ENCODE results near the gene RMC1.
"Not testable (repeated sequence)": the region's sequence is repeated elsewhere in the genome, so short reads cannot be mapped to it uniquely, and the experiment has no call there.

Gene RMC1

DNA sequence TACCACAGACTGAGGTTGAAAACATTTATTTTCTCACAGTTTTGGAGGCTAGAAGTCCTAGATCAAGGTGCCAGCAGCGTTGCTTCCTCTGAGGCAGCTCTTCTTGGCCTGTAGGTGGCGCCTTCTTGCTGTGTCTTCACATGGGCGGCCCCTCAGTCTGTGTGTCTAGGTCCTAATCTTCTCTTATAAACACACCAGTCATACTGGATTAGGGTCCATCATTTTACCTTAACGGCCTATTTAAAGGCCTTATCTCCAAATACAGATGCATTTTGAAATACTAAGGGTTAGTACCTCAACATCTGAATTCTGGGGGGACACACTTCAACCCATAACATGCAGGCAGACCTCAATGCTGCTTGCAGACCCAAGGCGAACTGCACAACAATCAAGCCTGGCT, 4.4 kb upstream of the RMC1 start:
- peak; percentile 56 for DNase-seq

- no peak for DNase-seq
These were observed 4.0 kb upstream of the RMC1 start for GRCh38 chr18:23499291-23499781.

GRCh38 chr18:23501626-23502025, 1.7 kb upstream of the RMC1 start:
- no peak for DNase-seq

GRCh38 chr18:23502516-23503037, 734 bp upstream of the RMC1 start:
- no peak for DNase-seq

- DNase-seq = no peak
These were observed 643 bp downstream of the RMC1 start for GRCh38 chr18:23503963-23504344.

- no peak for DNase-seq
These were observed 1.4 kb downstream of the RMC1 start for GRCh38 chr18:23504720-23505119.

DNA sequence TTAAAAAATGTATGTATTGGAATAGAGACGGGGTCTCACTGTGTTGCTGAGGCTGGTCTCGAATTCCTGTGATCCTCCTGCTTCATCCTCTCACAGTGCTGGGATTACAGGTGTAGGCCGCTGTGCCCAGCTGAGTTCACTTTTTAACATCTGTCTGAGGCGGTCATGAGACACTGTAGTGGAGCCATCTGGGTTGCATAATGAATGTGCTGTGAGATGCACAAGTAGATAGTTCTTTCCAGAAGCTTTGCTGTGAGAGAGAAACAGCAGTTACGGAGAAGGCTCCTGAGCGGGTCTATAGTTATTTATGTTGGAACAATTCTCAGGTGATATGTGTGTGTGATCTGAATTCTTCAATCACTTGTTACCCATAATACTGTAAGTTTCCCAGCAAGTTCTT, 3.1 kb downstream of the RMC1 start:
- DNase-seq = no peak

DNA sequence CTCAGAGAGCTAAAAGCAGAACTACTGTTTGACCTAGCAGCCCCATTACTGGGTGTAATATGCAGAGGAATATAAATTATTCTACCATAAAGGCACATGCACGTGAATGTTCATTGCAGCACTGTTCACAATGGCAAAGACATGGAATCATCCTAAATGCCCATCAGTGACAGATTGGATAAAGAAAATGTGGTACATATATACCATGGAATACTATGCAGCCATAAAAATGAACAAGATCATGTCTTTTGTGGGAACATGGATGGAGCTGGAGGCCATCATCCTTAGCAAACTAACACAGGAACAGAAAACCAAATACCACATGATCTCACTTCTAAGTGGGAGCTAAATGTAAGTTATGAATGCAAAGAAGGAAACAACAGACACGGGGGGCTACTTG, 7.6 kb downstream of the RMC1 start:
- DNase-seq = not testable (repeated sequence)

GRCh38 chr18:23512216-23512615, 8.9 kb downstream of the RMC1 start:
- DNase-seq = not testable (repeated sequence)

DNA sequence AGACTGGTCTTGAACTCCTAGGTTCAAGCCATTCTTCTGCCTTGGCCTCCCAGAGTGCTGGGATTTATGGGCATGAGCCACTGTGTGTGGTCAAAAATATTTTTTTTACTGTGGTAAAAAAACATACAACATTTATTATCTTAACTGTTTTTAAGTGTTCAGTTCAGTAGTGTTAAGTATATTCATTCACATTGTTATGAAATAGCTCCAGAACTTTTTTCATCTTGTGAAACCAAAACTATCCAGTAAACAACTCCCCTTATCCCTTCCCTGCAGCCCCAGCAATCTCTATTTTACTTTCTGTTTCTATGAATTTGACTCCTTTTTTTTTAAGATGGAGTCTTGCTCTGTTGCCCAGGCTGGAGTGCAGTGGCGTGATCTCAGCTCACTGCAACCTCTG, 9.3 kb downstream of the RMC1 start:
- DNase-seq = no peak

DNA sequence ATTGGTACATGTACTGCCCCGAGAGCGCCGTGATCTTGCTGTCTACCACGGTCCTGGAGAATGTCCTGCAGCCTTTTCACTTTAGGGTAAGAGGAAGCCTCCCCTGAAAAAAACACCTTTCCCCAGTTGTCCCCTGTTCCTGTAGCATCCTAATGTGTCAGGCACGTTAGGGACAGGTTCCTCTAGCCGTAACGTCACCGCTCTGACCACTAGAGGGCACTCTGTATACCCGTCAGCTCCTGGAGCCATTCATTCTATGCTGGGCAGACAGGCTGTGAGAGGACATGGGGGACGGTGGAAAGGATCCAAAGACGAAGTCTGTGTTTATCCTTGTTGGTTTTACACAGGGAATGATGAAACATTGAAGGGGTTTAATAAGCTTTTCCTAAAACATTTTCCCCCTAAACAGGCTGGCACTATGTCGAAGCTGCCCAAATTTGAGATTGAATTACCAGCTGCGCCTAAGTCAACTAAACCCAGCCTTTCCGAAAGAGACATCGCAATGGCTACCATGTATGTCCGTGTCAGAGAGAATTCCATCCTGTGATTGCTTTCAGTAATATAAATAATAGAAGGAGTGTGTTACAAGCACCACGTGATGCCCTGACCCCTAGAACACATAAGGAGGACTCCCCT, 12.7 kb downstream of the RMC1 start:
- peak; percentile 65 for DNase-seq

- DNase-seq = no peak
These were observed 16.4 kb downstream of the RMC1 start for GRCh38 chr18:23519734-23520133.

- DNase-seq = no peak
These were observed 18.0 kb downstream of the RMC1 start for GRCh38 chr18:23521271-23521670.

- no peak for DNase-seq
These were observed 18.6 kb downstream of the RMC1 start for GRCh38 chr18:23521907-23522306.

DNA sequence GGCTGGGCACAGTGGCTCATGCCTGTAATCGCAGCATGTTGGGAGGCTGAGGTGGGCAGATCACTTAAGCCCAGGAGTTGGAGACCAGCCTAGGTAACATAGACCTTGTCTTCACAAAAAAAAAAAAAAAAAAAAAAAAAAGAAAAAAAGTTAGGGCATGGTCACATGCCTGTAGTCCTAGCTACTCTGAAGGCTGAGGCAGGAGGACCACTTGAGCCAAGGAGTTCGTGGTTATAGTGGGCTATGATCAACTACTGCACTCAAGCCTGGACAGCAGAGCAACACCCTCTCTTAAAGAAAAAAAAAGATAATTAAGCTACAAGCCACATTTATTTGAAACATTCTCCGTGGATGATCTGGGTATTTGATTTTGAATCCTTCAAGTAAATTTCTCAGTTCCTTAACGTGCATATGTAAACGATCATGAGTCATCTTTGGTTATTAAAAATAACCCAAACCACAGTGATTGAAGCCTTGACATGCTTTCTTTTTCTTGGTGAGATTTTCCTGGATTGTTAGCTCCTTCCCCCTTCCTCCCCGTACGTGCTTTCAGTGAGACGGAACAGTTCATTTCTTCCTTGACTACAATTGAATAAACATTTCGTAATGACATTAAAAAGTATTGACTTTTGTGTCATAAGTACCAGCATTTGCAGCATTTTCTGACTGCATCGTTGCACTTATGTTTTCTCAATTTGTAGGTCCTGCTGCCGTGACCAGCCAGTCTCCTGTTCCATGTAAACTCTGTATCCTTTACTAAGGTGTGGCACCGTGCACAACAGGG, 20.3 kb downstream of the RMC1 start:
- DNase-seq = no peak

DNA sequence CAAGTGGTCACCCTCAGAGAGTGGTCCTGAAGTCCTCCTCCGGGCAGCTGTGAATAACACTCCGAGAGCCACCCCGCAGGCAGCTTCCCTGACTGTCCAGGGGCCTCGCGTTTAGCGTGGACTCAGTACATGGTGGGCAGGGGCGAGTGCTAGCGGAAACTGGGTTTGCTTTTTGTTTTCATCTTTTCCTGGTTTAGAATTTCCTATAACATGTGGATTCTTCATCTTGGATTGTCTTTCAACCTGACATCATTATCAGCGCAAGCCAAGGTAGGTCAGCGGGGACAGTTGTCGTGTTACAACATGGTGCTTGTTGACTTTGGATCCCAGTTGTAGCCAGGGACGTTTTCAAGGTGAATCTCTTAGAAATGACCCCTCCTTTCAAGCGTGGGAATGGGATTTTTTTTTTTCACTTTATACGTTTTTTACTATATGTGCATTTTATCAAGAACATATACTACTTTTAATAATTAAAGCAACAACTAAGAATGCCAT, 20.9 kb downstream of the RMC1 start:
- no peak for DNase-seq

- no peak for DNase-seq
These were observed 23.3 kb downstream of the RMC1 start for GRCh38 chr18:23526501-23527063.

GRCh38 chr18:23528580-23529472, 25.5 kb downstream of the RMC1 start:
- DNase-seq = no peak

GRCh38 chr18:23529604-23530003, 26.3 kb downstream of the RMC1 start:
- DNase-seq = no peak

- DNase-seq = no peak
These were observed 26.9 kb downstream of the RMC1 start for GRCh38 chr18:23530195-23530594.

- DNase-seq = no peak
These were observed 28.6 kb downstream of the RMC1 start for GRCh38 chr18:23531912-23532311.

DNA sequence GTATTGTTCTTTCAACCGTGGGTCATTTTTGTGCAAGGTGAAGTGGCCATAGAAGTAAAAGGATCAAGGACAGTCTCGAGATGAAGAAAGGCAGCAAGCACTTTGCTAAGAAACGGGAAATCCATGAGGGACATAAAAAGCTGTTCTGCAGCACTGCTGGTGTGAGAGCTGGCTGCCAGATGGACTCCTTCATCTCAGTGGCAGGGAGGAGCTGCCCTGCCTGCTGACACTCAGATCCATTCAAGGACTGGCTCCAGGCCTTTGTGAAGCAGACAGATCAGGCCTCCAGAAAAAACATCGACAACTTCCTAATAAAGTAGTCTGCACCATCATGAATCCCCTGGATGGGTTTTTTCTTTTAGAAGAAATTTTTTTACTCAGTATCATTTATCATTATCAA, 29.5 kb downstream of the RMC1 start:
- DNase-seq = no peak

DNA sequence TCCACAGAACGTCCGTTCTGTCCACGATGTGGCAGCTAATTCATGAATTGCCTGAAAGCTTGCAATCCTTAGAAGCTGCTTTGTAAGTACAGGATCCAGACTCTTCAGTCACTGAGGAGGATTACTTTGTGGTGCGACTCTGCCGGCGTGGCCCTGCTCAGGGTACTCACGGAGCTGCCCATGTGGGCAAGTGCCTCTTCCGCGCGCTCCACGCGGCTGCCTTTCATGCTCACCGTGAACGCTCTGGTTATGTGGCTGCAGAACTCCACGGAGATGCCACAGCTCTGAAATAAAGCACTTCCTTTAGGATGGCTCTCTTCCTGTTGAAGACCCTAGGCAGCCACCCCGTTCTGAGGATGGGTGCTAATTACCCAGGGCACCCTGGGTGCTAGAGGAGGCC, 31.0 kb downstream of the RMC1 start:
- DNase-seq = no peak

All from activated T-cell treated with anti-CD3 and anti-CD28 coated beads for 4 hours (primary cell).